Endothelial cell (in vitro differentiated cells): ENCODE results near the gene CCDC196. TPM values are rescaled to one million over a fixed set of nuclear protein-coding genes. Genes with fewer than 3 reads are reported as not detected.

Source experiments
- DNase-seq: peaks from one replicate; pipeline ENCODE4 v3.0.0; 2021; ENCODE audit warnings: low spot score
- H3K27ac Mint-ChIP-seq: one replicate; pipeline ENCODE4 v1.8.0; 2021; ENCODE audit warnings: mixed read lengths, inconsistent platforms; ENCODE audit not compliant: unreplicated experiment
- H3K27me3 Mint-ChIP-seq: one replicate; pipeline ENCODE4 v1.8.0; 2021; ENCODE audit warnings: mild to moderate bottlenecking, moderate library complexity, mixed read lengths, inconsistent platforms; ENCODE audit not compliant: unreplicated experiment
- H3K36me3 Mint-ChIP-seq: one replicate; pipeline ENCODE4 v1.8.0; 2021; ENCODE audit warnings: mild to moderate bottlenecking, low read depth, mixed read lengths, inconsistent platforms; ENCODE audit not compliant: unreplicated experiment
- H3K4me1 Mint-ChIP-seq: one replicate; pipeline ENCODE4 v1.8.0; 2021; ENCODE audit warnings: mild to moderate bottlenecking, mixed read lengths, inconsistent platforms; ENCODE audit not compliant: unreplicated experiment
- H3K4me3 Mint-ChIP-seq: one replicate; pipeline ENCODE4 v1.8.0; 2021; ENCODE audit warnings: mild to moderate bottlenecking, mixed read lengths, inconsistent platforms; ENCODE audit not compliant: unreplicated experiment
- H3K9me3 Mint-ChIP-seq: one replicate; pipeline ENCODE4 v1.8.0; 2021; ENCODE audit warnings: mixed read lengths, inconsistent platforms; ENCODE audit not compliant: unreplicated experiment
- CTCF ChIP-seq: fragments of 200-600 bp; sonication (generic); IDR thresholded peaks from one replicate; pipeline ENCODE4 v1.5.0; 2021; ENCODE audit warnings: antibody characterized with exemption; ENCODE audit not compliant: unreplicated experiment
- total RNA-seq: library from RNA; stranded (reverse); fragmentation: NEBNext Ultra II Directional; extraction: Animal tissue kit (Norgen Biotek cat#: 25700); gene quantifications from one replicate; pipeline ENCODE4 v1.2.1, GENCODE V29; 2021; ENCODE audit not compliant: unreplicated experiment

Gene CCDC196
- total RNA-seq, 1 donor from 2014 or later: not detected

- Mint-ChIP-seq H3K9me3 (no peaks in the 10 kb centered on the region), H3K27me3 (no peaks in the 10 kb centered on the region), H3K4me3 (no peak overlapping the region), H3K36me3 (no peaks in the 10 kb centered on the region), H3K27ac (no peak overlapping the region), H3K4me1 (no peaks in the 10 kb centered on the region)
- no peak for DNase-seq
- TF ChIP-seq CTCF: no peak
Observed at GRCh38 chr14:66477567-66477966, 8.6 kb upstream of the CCDC196 start.

- no peak for DNase-seq
- Mint-ChIP-seq H3K9me3 (no peaks in the 10 kb centered on the region), H3K27me3 (no peaks in the 10 kb centered on the region), H3K4me3 (no peak overlapping the region), H3K36me3 (no peaks in the 10 kb centered on the region), H3K27ac (no peak overlapping the region), H3K4me1 (peaks cover 3% of the 10 kb centered on the region)
- TF ChIP-seq CTCF: no peak
Observed at GRCh38 chr14:66482873-66483272, 3.3 kb upstream of the CCDC196 start.

GRCh38 chr14:66483322-66483721 lies 2.8 kb upstream of the CCDC196 start:
- TF ChIP-seq CTCF: no peak
- DNase-seq: no peak
- H3K27ac Mint-ChIP-seq: no peak overlapping the region
- H3K9me3 Mint-ChIP-seq: no peaks in the 10 kb centered on the region
- peaks cover 3% of the 10 kb centered on the region for H3K4me1 Mint-ChIP-seq
- no peak overlapping the region for H3K4me3 Mint-ChIP-seq
- no peaks in the 10 kb centered on the region for H3K27me3 Mint-ChIP-seq
- no peaks in the 10 kb centered on the region for H3K36me3 Mint-ChIP-seq

- Mint-ChIP-seq H3K4me3 (no peak overlapping the region), H3K4me1 (peaks cover 8% of the 10 kb centered on the region), H3K9me3 (no peaks in the 10 kb centered on the region), H3K36me3 (no peaks in the 10 kb centered on the region), H3K27me3 (no peaks in the 10 kb centered on the region), H3K27ac (no peak overlapping the region)
- TF ChIP-seq CTCF: no peak
- DNase-seq: no peak
Observed at GRCh38 chr14:66485029-66485428, 1.1 kb upstream of the CCDC196 start.

- no peaks in the 10 kb centered on the region for H3K36me3 Mint-ChIP-seq
- DNase-seq: no peak
- no peak overlapping the region for H3K27ac Mint-ChIP-seq
- no peaks in the 10 kb centered on the region for H3K9me3 Mint-ChIP-seq
- H3K4me3 Mint-ChIP-seq: no peak overlapping the region
- no peaks in the 10 kb centered on the region for H3K27me3 Mint-ChIP-seq
- no peak for TF ChIP-seq CTCF
- peaks cover 8% of the 10 kb centered on the region for H3K4me1 Mint-ChIP-seq
Observed at GRCh38 chr14:66487164-66487563, 993 bp downstream of the CCDC196 start.
